Adrenal gland (tissue), 5 donors: ENCODE results near the gene HCRTR1.

Experiments
- CTCF ChIP-seq, 6 experiments: fragments of 450-650 bp in 4 of 6; fragments of 200-600 bp in 2 of 6; sonication (generic) in 1 of 6; IDR thresholded peaks; 1 replicate in 5 of 6; 2 replicates in 1 of 6; pipeline versions ENCODE4 v1.5.1 to v1.8.0; 2016 to 2021; ENCODE audit warnings: antibody characterized with exemption in 6 of 6, mild to moderate bottlenecking in 2 of 6, moderate library complexity in 1 of 6
- POLR2A ChIP-seq, 2 donors: fragments of 450-650 bp; IDR thresholded peaks; one replicate each; pipeline ENCODE4 v1.6.1; 2017; ENCODE audit warnings: antibody characterized with exemption in 2 of 2, mild to moderate bottlenecking in 2 of 2, moderate library complexity in 1 of 2
- donor health status: DM: no; HTN: no; CAD: no.

GRCh38 chr1:31648641-31649357 is 31.3 kb downstream of the HCRTR1 start:
- TF ChIP-seq CTCF (IDR thresholded peaks at IDR 0.05) (no peak), POLR2A (IDR thresholded peaks at IDR 0.05) (no peak)
